GM12801 (cell line): Measurements from ENCODE around the gene HMGN3.

Source experiments
- CTCF ChIP-seq: IDR thresholded peaks from one replicate; pipeline ENCODE4 v1.5.1; 2011; ENCODE audit warnings: control low read depth; ENCODE audit not compliant: insufficient read length; ENCODE audit errors: extremely low read depth

HMGN3 gene

GRCh38 chr6:79231666-79232065, 2.8 kb downstream of the HMGN3 start:
- no peak for TF ChIP-seq CTCF

GRCh38 chr6:79231101-79231500, 3.4 kb downstream of the HMGN3 start:
- TF ChIP-seq CTCF: no peak

GRCh38 chr6:79230149-79230548, 4.3 kb downstream of the HMGN3 start:
- TF ChIP-seq CTCF: no peak

GRCh38 chr6:79227445-79227844, 7.0 kb downstream of the HMGN3 start:
- no peak for TF ChIP-seq CTCF

GRCh38 chr6:79226660-79227059, 7.8 kb downstream of the HMGN3 start:
- no peak for TF ChIP-seq CTCF

- TF ChIP-seq CTCF: no peak
Measured at GRCh38 chr6:79225717-79226599, 8.5 kb downstream of the HMGN3 start.

- no peak for TF ChIP-seq CTCF
Measured at GRCh38 chr6:79223611-79224404, 10.7 kb downstream of the HMGN3 start.
